HEK293T (cell line): ENCODE results near the gene FBN2.

Experiments
- CTCF ChIA-PET: fragments of 350-600 bp; formaldehyde crosslinking; extraction: SDS; loops from one replicate; lab custom pipeline; 2021; ENCODE audit warnings: antibody characterized with exemption, inconsistent platforms; lab: Yijun Ruan, JAX
- POLR2A ChIA-PET: fragments of 350-600 bp; formaldehyde crosslinking; extraction: SDS; loops from one replicate; lab custom pipeline; 2020; ENCODE audit warnings: antibody characterized with exemption, inconsistent platforms; lab: Yijun Ruan, JAX
- DNase-seq: peaks from one replicate; pipeline ENCODE4 v3.0.0; 2012; ENCODE audit warnings: mixed read lengths; ENCODE audit errors: extremely low spot score
- ARNT ChIP-seq: fragments of 450-650 bp; IDR thresholded peaks from 2 replicates; pipeline ENCODE4 v1.6.1; 2017; ENCODE audit warnings: mild to moderate bottlenecking
- BHLHE40 ChIP-seq: fragments of 450-650 bp; IDR thresholded peaks from 2 replicates; pipeline ENCODE4 v1.6.1; 2016; ENCODE audit warnings: mild to moderate bottlenecking, moderate library complexity, borderline replicate concordance
- CTBP1 ChIP-seq: fragments of 450-650 bp; IDR thresholded peaks from 2 replicates; pipeline ENCODE4 v1.6.1; 2016; ENCODE audit warnings: borderline replicate concordance
- ELF4 ChIP-seq: fragments of 450-650 bp; IDR thresholded peaks from 2 replicates; pipeline ENCODE4 v1.6.1; 2017; ENCODE audit warnings: antibody characterized with exemption
- FOXA1 ChIP-seq: fragments of 450-650 bp; IDR thresholded peaks from 2 replicates; pipeline ENCODE4 v1.6.1; 2016; ENCODE audit warnings: mild to moderate bottlenecking
- FOXK2 ChIP-seq: fragments of 450-650 bp; IDR thresholded peaks from 2 replicates; pipeline ENCODE4 v1.6.1; 2016; ENCODE audit warnings: mild to moderate bottlenecking
- FOXM1 ChIP-seq: fragments of 450-650 bp; IDR thresholded peaks from 2 replicates; pipeline ENCODE4 v1.6.1; 2017; ENCODE audit warnings: mild to moderate bottlenecking, borderline replicate concordance
- HDGF ChIP-seq: fragments of 450-650 bp; IDR thresholded peaks from 2 replicates; pipeline ENCODE4 v1.6.1; 2017; ENCODE audit warnings: antibody characterized with exemption, borderline replicate concordance
- L3MBTL2 ChIP-seq: fragments of 450-650 bp; conservative IDR thresholded peaks from 2 replicates; pipeline ENCODE4 v1.6.1; 2016; ENCODE audit warnings: mild to moderate bottlenecking
- LEF1 ChIP-seq: fragments of 450-650 bp; IDR thresholded peaks from 2 replicates; pipeline ENCODE4 v1.6.1; 2017; ENCODE audit warnings: mild to moderate bottlenecking, borderline replicate concordance
- NFRKB ChIP-seq: fragments of 450-650 bp; IDR thresholded peaks from 2 replicates; pipeline ENCODE4 v1.6.1; 2016; ENCODE audit warnings: mild to moderate bottlenecking, moderate library complexity
- SP1 ChIP-seq: fragments of 450-650 bp; IDR thresholded peaks from 2 replicates; pipeline ENCODE4 v1.6.1; 2017
- SUZ12 ChIP-seq: fragments of 450-650 bp; IDR thresholded peaks from 2 replicates; pipeline ENCODE4 v1.6.1; 2016; ENCODE audit warnings: mild to moderate bottlenecking
- TARDBP ChIP-seq: fragments of 450-650 bp; IDR thresholded peaks from 2 replicates; pipeline ENCODE4 v1.6.1; 2016
- ZNF384 ChIP-seq: fragments of 450-650 bp; IDR thresholded peaks from 2 replicates; pipeline ENCODE4 v1.6.1; 2016
- TF ChIP-seq, protein P1 (sequence below): fragments of 450-650 bp; IDR thresholded peaks from 2 replicates; pipeline ENCODE4 v1.6.1; 2016

FBN2 gene

DNA sequence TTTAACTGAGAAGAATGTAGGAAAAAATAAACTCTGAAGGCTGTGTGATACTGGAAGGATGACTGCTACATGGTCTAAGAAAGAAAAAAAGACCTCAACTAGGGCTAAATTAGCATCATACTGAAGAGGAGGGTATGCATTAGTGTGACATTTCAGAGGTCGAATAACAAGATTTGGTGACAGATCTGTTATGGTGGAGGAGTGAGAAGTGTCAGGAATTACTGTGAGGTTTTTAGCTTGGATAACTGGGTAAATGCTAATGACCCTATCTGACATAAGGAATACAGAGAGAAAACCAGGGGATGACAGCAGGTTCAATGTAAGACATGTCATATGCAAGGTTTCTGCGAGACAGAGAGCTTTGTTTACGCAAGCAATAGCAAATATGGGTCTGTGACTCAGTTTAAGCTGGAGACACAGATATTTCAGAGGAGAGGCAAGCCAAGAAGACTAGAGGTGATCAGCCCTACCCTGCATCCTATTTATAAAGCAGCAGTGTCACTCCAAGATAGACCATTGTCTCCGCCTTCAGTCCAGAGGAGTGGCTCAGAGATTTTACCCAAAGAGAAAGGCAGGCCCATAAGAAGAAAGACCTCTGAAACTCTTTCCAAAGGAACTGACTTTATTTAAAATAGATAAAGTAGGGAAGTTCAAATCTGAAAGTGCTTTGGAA, 44.3 kb downstream of the FBN2 start:
- DNase-seq: no peak
- POLR2A ChIA-PET: no interaction called here
- TF ChIP-seq LEF1 (no peak), NFRKB (no peak), TARDBP (no peak), BHLHE40 (no peak)
- TF ChIP-seq, protein P1, sequence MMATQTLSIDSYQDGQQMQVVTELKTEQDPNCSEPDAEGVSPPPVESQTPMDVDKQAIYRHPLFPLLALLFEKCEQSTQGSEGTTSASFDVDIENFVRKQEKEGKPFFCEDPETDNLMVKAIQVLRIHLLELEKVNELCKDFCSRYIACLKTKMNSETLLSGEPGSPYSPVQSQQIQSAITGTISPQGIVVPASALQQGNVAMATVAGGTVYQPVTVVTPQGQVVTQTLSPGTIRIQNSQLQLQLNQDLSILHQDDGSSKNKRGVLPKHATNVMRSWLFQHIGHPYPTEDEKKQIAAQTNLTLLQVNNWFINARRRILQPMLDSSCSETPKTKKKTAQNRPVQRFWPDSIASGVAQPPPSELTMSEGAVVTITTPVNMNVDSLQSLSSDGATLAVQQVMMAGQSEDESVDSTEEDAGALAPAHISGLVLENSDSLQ: no peak
- CTCF ChIA-PET: interaction anchor here (0.7 kb wide), 1 partner anchor 17 kb away, joined by 4 read pairs; no protein-coding TSS in a partner anchor

DNA sequence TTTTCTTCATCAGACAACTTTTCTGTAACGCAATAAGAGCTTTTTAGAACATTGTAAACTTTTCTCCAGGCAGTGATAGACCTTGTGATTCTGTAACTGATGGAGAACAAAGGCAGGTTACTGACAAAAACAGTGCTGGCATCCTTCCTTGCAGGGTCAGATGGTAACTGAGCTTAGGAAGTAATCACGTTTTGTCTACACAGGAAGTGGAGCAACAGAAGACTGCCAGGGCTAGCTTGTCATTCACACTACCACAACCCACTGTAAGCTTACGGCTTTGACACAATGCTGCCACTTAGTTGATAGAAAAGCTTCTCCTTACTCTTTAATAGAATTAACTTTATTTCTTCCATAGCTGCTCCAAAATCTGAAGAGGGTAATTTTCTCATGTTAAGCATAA, 46.8 kb downstream of the FBN2 start:
- ChIA-PET POLR2A (no interaction called here), CTCF (no interaction called here)
- TF ChIP-seq FOXA1 (no peak), CTBP1 (no peak)
- DNase-seq: no peak

DNA sequence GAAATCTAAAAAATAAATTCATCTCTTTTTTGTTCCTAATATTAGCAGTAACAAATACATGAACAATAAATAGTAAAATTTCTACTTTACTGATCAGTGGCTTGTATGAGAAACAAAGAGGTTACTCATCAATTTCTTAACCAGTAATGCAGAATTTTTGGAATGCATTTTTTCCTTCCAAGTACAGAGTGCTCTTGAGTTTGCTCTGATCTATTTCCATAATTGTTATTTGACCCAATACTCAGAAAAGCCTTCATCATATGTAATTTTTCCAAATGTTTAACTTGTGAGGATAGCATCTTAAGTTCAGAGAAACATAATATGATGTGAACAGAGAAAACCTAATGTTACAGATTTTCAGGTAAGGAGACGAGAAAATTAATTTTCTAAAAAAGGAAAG, 47.3 kb downstream of the FBN2 start:
- no peak for DNase-seq
- POLR2A ChIA-PET: no interaction called here
- CTCF ChIA-PET: no interaction called here
- TF ChIP-seq FOXA1 (no peak), TARDBP (no peak), SUZ12 (no peak), HDGF (no peak), SP1 (no peak), FOXM1 (no peak), BHLHE40 (no peak), L3MBTL2 (no peak), ZNF384 (no peak), ELF4 (no peak), NFRKB (no peak), CTBP1 (no peak), LEF1 (no peak), FOXK2 (no peak), ARNT (no peak)
- TF ChIP-seq, protein P1: no peak

DNA sequence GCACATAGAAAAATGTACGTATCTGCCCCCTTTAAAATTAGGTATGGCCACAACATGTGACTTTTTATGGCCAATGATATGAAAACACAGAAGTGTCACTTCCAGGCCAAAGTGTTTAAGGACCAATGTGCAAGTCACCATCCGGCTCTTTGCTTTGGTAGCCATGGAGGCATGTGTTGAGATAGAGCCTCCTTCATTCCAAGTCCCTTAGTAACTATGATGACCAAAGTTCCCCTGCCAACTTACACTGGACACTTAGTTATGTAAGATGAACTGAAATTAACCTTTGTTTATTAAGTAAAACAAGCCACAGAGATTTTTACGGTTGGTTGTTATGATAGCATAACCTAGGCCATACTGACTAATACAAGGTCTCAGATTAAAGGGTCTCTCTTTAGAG, 51.0 kb downstream of the FBN2 start:
- DNase-seq: no peak
- ChIA-PET CTCF (no interaction called here), POLR2A (no interaction called here)
- TF ChIP-seq ARNT: no peak
- TF ChIP-seq ZNF384: no peak
- no peak for TF ChIP-seq ELF4
- no peak for TF ChIP-seq NFRKB

DNA sequence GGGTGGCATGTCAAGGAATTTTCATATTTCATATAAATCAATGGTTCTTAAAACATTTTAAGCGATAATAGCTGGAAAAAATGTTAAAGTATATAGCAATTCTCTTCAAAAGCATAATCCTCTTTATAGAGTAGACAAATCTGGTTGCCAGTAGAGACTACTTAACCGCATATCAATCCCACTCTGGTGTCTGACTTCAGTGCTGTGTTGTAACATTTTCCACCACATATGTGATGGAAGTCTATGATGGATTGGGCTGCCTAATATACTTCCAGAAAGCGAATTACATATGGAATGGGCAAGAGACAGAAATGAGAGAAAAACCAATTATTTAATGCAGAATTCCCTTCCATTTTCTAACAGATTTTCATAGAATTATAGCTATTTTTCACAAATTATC, 54.3 kb downstream of the FBN2 start:
- TF ChIP-seq SP1 (no peak), ARNT (no peak), ZNF384 (no peak)
- no peak for DNase-seq
- ChIA-PET POLR2A (no interaction called here), CTCF (no interaction called here)

DNA sequence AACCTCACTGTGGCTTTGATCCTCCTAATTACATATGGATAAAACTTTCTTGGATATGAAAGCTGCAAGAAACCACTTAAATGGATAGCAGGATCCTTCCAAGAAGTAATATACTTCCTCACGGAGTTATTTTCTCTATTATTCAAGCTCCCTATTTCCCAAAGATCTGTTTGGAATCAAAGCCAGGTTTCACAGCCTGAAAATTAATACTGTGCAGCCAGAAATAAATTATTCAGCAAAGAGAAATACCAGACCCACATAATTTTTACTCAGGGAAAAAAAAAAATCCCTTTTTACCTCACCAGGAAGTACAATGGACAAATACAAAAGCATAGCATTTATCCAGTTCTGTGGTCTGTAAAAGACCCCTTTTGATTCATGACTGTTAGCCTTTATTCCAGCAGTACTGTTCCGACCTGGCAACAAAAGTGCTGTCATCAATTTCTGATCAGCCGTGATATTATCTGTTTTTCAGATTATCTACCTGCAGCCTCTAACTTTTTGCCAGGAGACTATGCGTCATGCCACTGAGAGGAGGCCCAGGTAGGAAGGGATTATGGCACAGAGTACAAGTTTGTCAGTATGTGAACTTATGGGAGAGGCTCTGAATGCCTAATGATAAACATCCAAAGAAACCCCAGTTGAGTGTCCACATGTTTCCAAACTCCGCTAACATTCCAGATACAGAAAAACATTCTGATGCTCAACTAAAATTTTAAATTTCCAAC, 57.0 kb downstream of the FBN2 start:
- POLR2A ChIA-PET: no interaction called here
- no peak for TF ChIP-seq LEF1
- TF ChIP-seq, protein P1: no peak
- no peak for DNase-seq
- CTCF ChIA-PET: no interaction called here

DNA sequence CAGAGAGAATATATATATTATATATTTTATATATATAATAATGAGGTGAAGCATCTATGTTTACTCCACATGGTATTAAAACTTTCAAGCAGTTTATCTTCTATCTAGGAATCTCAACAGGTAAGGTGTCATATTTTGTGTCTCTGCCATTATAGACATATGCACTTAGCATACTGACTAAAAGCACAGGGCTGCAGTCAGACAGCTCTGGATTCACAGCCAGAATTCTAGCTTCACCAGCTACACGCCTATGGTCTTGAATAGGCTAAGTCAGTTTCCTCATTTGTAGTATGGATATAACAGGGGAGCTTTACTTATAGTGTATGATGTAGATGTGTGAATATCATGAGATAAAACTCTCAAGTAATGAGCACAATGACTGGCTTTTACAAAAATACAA, 57.9 kb downstream of the FBN2 start:
- CTCF ChIA-PET: no interaction called here
- TF ChIP-seq FOXA1 (no peak), CTBP1 (no peak), SUZ12 (no peak), LEF1 (no peak), HDGF (no peak), L3MBTL2 (no peak), ARNT (no peak), FOXK2 (no peak), NFRKB (no peak)
- TF ChIP-seq, protein P1: no peak

More for the DNA sequence above, 57.9 kb downstream of the FBN2 start:
- DNase-seq: no peak
- POLR2A ChIA-PET: no interaction called here
